HG03159 (cell line): Measurements from ENCODE around the gene SMIM33.
"Not testable (repeated sequence)": the region's sequence is repeated elsewhere in the genome, so short reads cannot be mapped to it uniquely, and the experiment has no call there.

ENCODE experiments used
- ATAC-seq: cut with Tn5 transposase; IDR thresholded peaks from one replicate; pipeline ENCODE4 v1.9.1; 2021; ENCODE audit warnings: mild to moderate bottlenecking, moderate library complexity; ENCODE audit not compliant: unreplicated experiment

Gene SMIM33

DNA sequence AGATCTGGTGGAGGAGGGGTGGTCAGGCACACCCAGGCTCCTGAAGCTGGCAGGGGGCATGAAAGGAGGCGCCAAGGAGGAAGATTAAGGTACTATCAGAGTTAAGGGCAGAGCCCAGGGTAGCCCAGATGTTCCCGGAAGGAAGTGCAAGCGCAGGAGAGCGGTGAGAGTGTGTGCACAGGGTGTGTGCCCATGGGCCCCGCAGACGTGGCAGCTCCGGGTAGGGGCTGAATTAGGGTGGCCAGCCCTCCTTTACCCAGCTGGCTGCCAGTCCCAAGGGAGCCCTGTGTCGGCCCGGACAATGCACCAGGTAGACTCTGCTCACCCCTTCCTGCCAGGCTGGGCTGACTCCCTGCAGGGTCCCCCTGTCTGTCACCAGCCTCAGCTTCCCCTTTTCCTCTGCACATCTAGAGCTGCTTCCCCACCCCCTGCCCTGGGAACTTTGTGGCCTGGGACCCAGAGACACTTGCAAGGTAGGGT is at the start of gene SMIM33:
Gene SMIM33, plus strand, starts transcription at position 184 of the 480 bp plus-strand sequence. Its CDS starts 118 bp downstream, at position 302.
- no peak for ATAC-seq

DNA sequence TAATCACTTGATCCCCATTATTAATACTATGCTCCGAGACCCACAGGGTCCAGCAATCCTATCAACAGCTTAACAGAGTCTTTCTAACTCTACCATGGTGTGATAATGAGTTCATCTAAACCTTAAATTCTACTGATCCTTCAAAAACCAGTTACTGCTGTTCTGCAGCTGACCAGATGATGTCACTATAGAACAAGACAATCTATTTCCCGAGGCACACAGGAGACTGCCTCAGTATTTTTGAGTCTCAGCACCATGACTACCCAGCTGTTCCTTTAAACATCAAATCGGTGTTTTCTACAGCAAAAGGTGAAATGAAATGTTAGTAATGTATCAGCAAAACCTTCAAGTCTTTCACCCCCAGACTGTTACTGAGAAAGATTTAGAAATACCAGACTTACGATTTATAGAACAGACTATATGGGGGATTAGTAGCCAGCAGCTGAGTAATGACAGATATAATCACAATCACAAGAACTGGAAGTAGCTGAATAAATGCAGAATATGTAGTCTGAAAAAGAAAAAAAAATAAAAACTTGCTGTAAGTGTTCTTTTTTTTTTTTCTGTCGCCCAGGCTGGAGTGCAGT is 48.4 kb upstream of the SMIM33 start:
- ATAC-seq: no peak

DNA sequence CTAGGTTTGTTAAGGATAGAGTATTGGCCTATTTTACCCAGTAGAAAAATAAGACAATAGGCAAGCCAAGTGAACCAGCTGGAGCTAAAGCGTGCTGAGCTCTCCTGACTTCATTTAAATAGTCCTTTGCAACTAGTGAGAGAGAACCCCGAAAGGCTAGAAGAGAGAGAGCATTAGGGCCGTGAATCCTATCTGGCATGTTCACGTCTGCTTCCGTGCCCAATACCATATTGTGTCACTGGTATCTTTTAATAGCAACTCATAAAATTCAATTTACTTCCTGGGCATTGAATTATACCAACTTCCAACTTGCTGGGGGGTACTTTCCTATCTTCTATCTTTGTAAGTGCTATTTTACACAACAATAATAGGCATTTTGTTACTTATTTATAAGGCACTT is 45.3 kb upstream of the SMIM33 start:
- ATAC-seq: no peak

GRCh38 chr5:139426203-139426885 is 44.5 kb upstream of the SMIM33 start:
- no peak for ATAC-seq

GRCh38 chr5:139430015-139430414 is 40.8 kb upstream of the SMIM33 start:
- ATAC-seq: no peak

DNA sequence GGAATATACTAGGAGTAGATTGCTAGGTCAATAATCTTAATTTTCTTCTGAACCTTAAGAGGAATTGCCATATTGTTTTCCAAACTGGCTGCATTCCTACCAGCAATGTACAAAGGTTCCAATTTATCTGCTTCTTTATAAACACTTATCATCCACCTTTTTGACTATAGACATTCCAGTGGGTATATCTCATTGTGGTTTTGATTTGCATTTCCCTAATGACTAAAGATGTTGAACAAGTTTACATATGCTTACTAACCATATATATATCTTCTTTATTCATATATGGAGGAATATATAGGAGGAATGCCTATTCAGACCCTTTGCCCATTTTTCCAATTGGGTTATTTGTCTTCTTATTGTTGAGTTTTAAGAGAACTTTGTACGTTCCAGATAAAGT is 39.1 kb upstream of the SMIM33 start:
- no peak for ATAC-seq

GRCh38 chr5:139435676-139436075 is 35.1 kb upstream of the SMIM33 start:
- ATAC-seq: no peak

DNA sequence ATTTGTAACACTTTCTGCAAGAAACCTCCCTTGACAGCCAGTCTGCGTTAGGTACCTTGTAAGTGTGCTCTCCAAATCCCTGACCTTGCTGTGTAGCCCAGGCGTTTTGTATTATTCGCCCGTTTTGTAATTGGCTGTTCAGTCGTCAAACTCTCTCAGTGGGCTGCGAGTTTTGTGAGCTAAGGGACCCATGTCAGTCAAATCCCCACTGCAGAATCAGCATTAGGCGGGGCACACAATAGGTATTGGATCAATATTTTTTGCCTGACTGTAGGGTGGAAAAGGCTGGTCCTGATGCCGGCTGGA is 32.1 kb upstream of the SMIM33 start:
- no peak for ATAC-seq

DNA sequence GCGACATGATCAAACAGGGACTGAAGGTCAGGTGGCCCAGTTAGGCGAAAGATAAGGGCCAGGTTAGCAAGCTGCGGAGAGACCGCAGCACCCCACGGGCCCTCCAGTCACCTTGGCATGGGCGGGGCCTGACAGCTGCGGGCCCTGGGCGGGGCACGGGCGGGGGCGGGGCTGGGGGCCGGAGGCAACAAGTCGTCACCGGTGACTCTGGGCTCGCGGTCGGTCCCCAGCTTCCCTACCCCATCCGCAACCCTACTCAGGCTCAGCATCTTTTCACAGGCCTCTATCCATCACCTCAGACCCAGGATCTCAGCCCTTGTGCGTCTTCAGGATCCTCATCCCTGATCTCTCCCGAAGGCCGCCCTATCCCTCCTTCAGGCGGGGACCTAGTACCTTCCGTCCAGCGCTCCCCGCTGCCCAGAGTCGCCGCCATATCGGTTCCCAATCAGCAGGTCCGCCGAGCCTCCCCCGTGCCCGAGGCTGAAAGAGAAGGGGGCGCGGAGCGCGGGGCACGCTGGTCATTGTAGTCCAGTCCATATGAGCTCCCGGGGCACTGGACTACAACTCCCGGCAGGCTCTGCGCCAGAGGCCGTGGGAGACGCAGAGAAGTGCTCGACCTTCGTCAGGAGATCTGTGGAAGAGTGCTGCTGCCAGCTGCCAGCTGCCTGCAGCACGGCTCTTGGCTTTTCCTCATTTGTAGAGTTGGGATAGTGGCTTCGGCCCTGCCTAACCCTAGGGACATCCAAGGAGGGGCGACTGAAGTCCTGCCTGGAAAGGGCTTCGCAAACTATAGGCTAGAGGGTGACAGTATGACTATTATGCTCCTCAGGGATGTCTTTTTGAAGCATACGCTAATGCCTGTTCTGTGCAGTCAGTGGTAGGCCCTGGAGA is 31.5 kb upstream of the SMIM33 start, which contains the start of gene DNAJC18:
Gene DNAJC18, minus strand, starts transcription at position 513 of the 891 bp plus-strand sequence. Its CDS starts 80 bp downstream, at position 433.
- ATAC-seq: peak; percentile 92

- ATAC-seq: not testable (repeated sequence)
These were observed 30.4 kb upstream of the SMIM33 start for GRCh38 chr5:139440416-139440815.

DNA sequence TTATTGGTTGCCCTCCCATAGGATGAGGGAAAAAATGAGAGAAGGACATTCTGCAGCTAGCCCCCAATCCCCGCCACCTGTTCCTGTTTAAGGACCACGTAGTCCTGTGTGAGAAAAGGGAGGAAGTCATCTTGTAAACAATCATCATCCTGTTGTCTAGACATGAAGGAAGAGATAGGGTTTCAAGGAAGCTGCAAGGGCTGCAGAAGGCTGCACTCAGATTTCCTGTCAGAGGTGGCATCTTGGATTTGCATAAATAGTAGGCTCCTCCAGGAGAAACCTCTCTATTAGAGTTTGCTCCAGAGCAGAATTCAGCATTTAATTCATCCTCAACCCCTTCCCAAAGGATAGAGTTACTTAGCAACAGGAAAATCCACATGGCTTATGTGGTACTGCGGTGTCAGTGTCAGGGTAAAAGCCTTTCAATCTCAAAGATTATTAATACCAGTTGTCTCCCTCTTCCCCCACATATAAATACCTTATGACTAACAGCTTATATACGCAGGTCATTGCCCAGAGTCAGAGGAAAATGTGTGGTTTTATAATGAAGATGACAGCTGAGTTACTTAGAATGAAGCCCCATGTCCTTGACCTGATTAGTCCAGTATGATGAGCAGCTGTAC is 26.9 kb upstream of the SMIM33 start:
- no peak for ATAC-seq

DNA sequence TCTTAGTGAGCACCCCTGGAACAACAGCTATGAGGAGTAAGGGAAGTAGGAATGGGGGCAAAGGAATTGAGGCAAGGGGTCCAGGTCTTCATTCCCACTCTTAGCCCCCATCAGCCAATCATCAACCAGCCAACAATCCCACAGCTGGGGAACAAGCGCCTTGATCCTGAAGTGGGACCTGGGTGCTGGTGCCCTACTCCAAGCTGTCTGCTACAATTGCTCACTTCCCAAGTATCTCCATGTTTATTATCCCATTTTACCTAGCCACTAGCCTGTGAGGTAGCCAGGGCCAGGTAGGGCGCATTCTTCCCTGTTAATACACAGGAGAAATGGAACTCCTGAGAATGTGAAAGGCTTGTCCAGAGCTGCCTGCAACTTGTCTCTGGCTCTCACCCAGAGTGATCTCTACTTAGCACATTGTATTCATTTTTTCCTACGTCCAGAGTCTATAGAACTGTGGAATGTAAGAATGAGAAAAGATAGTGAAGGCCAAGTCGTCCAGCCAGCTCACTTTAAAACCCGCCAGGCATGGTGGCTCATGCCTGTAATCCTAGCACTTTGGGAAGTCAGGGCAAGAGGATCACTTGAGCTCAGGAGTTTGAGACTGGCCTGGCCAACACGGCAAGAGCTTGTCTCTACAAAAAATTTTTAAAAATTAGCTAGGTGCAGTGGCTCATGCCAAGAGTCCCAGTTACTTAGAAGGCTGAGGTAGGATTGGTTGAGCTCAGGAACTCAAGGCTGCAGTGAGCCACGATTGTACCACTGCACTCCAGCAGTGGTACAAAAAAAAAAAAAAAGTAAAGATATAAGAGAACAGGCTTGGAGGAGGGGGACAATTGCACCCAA is 25.3 kb upstream of the SMIM33 start:
- ATAC-seq: no peak

DNA sequence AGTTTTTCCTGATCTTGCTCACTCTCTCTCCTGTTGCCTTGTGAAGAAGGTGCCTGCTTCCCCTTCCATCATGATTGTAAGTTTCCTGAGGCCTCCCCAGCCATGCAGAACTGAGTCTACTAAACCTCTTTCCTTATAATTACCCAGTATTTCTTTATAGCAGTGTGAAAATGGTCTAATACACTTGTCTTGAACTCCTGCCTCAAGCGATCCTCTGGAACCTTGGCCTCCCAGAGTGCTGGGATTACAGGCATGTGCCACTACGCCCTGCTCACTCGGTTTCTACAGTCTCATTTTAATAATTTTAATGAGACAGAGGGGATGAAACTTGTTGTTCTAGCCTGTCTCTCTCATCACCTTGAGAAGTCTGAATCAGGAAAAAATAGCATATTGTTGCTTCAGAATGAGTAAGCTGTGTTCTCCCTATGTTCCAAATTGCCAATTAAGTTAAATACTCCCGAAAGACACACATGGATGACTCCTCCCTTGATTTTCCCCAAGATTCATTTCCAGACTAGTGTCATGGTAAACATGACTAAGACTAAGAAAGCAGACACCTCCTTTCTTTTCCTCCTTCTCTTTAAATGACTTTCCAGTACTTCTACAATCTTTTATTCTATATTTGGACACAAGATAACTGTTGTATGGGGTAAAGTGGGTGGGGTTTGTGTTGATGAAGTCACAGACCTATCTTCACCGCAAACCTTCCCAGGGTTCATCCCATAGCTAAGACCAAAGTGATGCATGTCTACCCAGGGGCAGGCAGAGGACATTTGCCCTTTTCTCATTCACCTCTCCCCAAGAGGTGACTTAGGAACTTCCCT is 23.6 kb upstream of the SMIM33 start:
- no peak for ATAC-seq

GRCh38 chr5:139451176-139451575 is 19.6 kb upstream of the SMIM33 start:
- no peak for ATAC-seq

GRCh38 chr5:139451878-139452660 is 18.7 kb upstream of the SMIM33 start:
- ATAC-seq: no peak

GRCh38 chr5:139453683-139454567 is 16.9 kb upstream of the SMIM33 start:
- ATAC-seq: no peak

GRCh38 chr5:139454568-139455290 is 16.1 kb upstream of the SMIM33 start:
- ATAC-seq: no peak
